IMR-90 (cell line): ENCODE results near the gene GABPB1.
"Not testable (repeated sequence)": the region's sequence is repeated elsewhere in the genome, so short reads cannot be mapped to it uniquely, and the experiment has no call there.

Source experiments
- CEBPB ChIP-seq: IDR thresholded peaks from 2 replicates; pipeline ENCODE4 v1.6.1; 2012; ENCODE audit warnings: low read depth, low read length, improper control_type of control experiment
- CHD1 ChIP-seq: IDR thresholded peaks from 2 replicates; pipeline ENCODE4 v1.6.1; 2012; ENCODE audit warnings: low read depth, low read length, improper control_type of control experiment
- CTCF ChIP-seq: conservative IDR thresholded peaks from 2 replicates; pipeline ENCODE4 v1.5.1; 2012; ENCODE audit warnings: mild to moderate bottlenecking, low read depth, low read length, improper control_type of control experiment
- ELK1 ChIP-seq: fragments of 150-350 bp; IDR thresholded peaks from 2 replicates; pipeline ENCODE4 v1.6.1; 2016; ENCODE audit warnings: low read depth, mild to moderate bottlenecking, low read length, moderate library complexity, borderline replicate concordance
- POLR2A ChIP-seq: IDR thresholded peaks from 2 replicates; pipeline ENCODE4 v1.6.1; 2012; ENCODE audit warnings: mild to moderate bottlenecking, low read depth, low read length
- RCOR1 ChIP-seq: IDR thresholded peaks from 2 replicates; pipeline ENCODE4 v1.6.1; 2012; ENCODE audit warnings: mild to moderate bottlenecking, low read length, improper control_type of control experiment; ENCODE audit not compliant: insufficient replicate concordance
- SMC3 ChIP-seq: fragments of 150-350 bp; IDR thresholded peaks from 2 replicates; pipeline ENCODE4 v1.6.1; 2016; ENCODE audit warnings: low read depth, mild to moderate bottlenecking, antibody characterized with exemption, low read length, moderate library complexity

GRCh38 chr15:50379413-50379812 is 24.4 kb upstream of the GABPB1 start:
- TF ChIP-seq CTCF, POLR2A, RCOR1, CEBPB, SMC3, ELK1, CHD1: not testable (repeated sequence)
